Measurements from ENCODE around the gene RPN1. TPM values are rescaled to one million over a fixed set of nuclear protein-coding genes. Genes with fewer than 3 reads are reported as not detected.

The RPN1 gene
- total and polyA plus RNA-seq, 2 experiments from 2014 or later: 419 to 422 TPM

DNA sequence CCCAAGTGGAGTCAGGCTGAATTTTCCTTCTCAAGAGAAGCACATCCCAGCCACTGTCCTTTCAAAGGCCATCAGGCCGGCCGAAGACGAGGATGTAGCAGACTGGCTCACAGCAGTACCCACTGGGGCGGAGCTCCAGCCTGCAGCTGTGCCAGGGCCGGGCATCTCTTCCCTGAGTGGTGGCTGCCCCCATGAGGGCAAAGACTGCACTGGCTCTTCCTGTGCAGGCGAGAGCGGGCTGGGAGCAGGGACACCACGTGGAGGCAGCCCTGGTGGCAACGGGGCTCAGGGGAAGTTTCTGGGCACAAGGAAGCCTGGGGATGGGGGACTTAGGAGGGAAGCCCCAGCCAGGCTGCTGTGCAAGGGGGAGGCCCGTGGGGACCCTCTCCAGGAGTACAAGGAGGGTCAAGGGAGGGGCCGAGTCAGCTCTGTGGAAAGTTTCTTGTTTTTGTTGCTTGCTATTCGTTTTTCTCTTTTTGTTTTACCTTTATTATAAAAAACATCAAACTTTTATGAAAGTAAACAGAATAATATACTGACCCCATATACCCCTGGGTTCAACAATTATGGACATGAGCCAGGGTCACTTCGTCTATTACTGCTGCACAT, 66.1 kb downstream of the RPN1 start:
- H3K4me3 ChIP-seq: no peak overlapping the region
- H3K4me2 ChIP-seq: no peak overlapping the region
- H4K20me1 ChIP-seq (ENCODE audit: insufficient read depth, poor library complexity, severe bottlenecking): no peaks in the 10 kb centered on the region
- no peak overlapping the region for H3K27ac ChIP-seq
- DNase-seq (ENCODE audit: low spot score): peak; percentile 71
- H3K79me2 ChIP-seq: no peaks in the 10 kb centered on the region
- H3K9me2 ChIP-seq (replicated peaks; ENCODE audit: insufficient read depth): no peaks in the 10 kb centered on the region
- H3K36me3 ChIP-seq (replicated peaks; ENCODE audit: insufficient read depth, low read depth): no peaks in the 10 kb centered on the region
- no peaks in the 10 kb centered on the region for H3K4me1 ChIP-seq (ENCODE audit: insufficient read depth)
- H3K27me3 ChIP-seq: no peaks in the 10 kb centered on the region
- TF ChIP-seq, protein P1, sequence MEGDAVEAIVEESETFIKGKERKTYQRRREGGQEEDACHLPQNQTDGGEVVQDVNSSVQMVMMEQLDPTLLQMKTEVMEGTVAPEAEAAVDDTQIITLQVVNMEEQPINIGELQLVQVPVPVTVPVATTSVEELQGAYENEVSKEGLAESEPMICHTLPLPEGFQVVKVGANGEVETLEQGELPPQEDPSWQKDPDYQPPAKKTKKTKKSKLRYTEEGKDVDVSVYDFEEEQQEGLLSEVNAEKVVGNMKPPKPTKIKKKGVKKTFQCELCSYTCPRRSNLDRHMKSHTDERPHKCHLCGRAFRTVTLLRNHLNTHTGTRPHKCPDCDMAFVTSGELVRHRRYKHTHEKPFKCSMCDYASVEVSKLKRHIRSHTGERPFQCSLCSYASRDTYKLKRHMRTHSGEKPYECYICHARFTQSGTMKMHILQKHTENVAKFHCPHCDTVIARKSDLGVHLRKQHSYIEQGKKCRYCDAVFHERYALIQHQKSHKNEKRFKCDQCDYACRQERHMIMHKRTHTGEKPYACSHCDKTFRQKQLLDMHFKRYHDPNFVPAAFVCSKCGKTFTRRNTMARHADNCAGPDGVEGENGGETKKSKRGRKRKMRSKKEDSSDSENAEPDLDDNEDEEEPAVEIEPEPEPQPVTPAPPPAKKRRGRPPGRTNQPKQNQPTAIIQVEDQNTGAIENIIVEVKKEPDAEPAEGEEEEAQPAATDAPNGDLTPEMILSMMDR (IDR thresholded peaks at IDR 0.05; ENCODE audit: poor library complexity): peak; percentile 57
- TF ChIP-seq EZH2phosphoT487 (IDR thresholded peaks at IDR 0.05; ENCODE audit: low read depth, severe bottlenecking, unreplicated experiment): no peak
- no peaks in the 10 kb centered on the region for H3K9me3 ChIP-seq (ENCODE audit: low read depth)
- 35% methylated on average over 11 of the region's 13 CpGs for WGBS (ENCODE audit: low lambda C conversion rate, missing lambda C conversion rate)
- H2AFZ ChIP-seq: no peak overlapping the region

- no peaks in the 10 kb centered on the region for H4K20me1 ChIP-seq (ENCODE audit: insufficient read depth, poor library complexity, severe bottlenecking)
- no peaks in the 10 kb centered on the region for H3K9me2 ChIP-seq (replicated peaks; ENCODE audit: insufficient read depth)
- H3K36me3 ChIP-seq (replicated peaks; ENCODE audit: insufficient read depth, low read depth): no peaks in the 10 kb centered on the region
- no peak overlapping the region for H3K27ac ChIP-seq
- H3K79me2 ChIP-seq: no peaks in the 10 kb centered on the region
- no peak for DNase-seq (ENCODE audit: low spot score)
- H3K4me3 ChIP-seq: no peak overlapping the region
- no peak overlapping the region for H2AFZ ChIP-seq
- TF ChIP-seq, protein P1 (IDR thresholded peaks at IDR 0.05; ENCODE audit: poor library complexity): no peak
- TF ChIP-seq EZH2phosphoT487 (IDR thresholded peaks at IDR 0.05; ENCODE audit: low read depth, severe bottlenecking, unreplicated experiment) (no peak), EZH2 (IDR thresholded peaks at IDR 0.05; ENCODE audit: borderline replicate concordance) (no peak)
- no peaks in the 10 kb centered on the region for H3K4me1 ChIP-seq (ENCODE audit: insufficient read depth)
- no peak overlapping the region for H3K4me2 ChIP-seq
- no peaks in the 10 kb centered on the region for H3K27me3 ChIP-seq
- no peaks in the 10 kb centered on the region for H3K9me3 ChIP-seq (ENCODE audit: low read depth)
Observed at GRCh38 chr3:128581566-128581965, 69.1 kb downstream of the RPN1 start.

DNA sequence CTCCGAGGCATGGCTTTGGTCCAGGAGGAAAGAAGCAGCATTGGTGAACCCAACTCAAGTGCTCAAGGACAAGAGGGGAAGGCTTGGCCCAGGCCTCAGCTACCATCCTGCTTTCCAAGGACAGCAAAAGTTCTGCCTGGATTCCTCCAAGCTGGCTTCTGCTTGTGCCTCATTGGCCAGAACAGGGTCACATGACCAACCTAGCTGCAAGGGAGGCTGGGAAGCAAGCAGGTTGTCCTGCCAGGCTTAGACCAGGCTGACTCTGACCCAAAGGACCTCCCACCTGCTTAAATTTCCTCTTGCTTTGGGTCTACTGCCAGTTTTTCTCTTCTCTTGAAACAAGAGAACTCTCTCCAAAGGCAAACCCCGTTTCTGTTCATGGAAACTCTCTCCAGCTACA, 70.7 kb downstream of the RPN1 start:
- 98% methylated on average over 2 of the region's 2 CpGs for WGBS (ENCODE audit: low lambda C conversion rate, missing lambda C conversion rate)
- Histone ChIP-seq H4K20me1 (ENCODE audit: insufficient read depth, poor library complexity, severe bottlenecking) (no peaks in the 10 kb centered on the region), H3K27ac (no peak overlapping the region), H2AFZ (no peak overlapping the region), H3K27me3 (no peaks in the 10 kb centered on the region), H3K4me2 (no peak overlapping the region), H3K9me2 (replicated peaks; ENCODE audit: insufficient read depth) (no peaks in the 10 kb centered on the region), H3K4me3 (no peak overlapping the region), H3K4me1 (ENCODE audit: insufficient read depth) (no peaks in the 10 kb centered on the region), H3K79me2 (no peaks in the 10 kb centered on the region), H3K36me3 (replicated peaks; ENCODE audit: insufficient read depth, low read depth) (no peaks in the 10 kb centered on the region), H3K9me3 (ENCODE audit: low read depth) (no peaks in the 10 kb centered on the region)
- no peak for DNase-seq (ENCODE audit: low spot score)
- TF ChIP-seq, protein P1 (IDR thresholded peaks at IDR 0.05; ENCODE audit: poor library complexity): no peak
- TF ChIP-seq EZH2phosphoT487 (IDR thresholded peaks at IDR 0.05; ENCODE audit: low read depth, severe bottlenecking, unreplicated experiment): no peak
- no peak for TF ChIP-seq EZH2 (IDR thresholded peaks at IDR 0.05; ENCODE audit: borderline replicate concordance)

- WGBS (ENCODE audit: low lambda C conversion rate, missing lambda C conversion rate): 77% methylated on average over 9 of the region's 9 CpGs
- H4K20me1 ChIP-seq (ENCODE audit: insufficient read depth, poor library complexity, severe bottlenecking): no peaks in the 10 kb centered on the region
- no peaks in the 10 kb centered on the region for H3K36me3 ChIP-seq (replicated peaks; ENCODE audit: insufficient read depth, low read depth)
- H3K4me2 ChIP-seq: no peak overlapping the region
- no peak overlapping the region for H3K27ac ChIP-seq
- H3K27me3 ChIP-seq: no peaks in the 10 kb centered on the region
- H3K4me1 ChIP-seq (ENCODE audit: insufficient read depth): no peaks in the 10 kb centered on the region
- H2AFZ ChIP-seq: no peak overlapping the region
- no peaks in the 10 kb centered on the region for H3K79me2 ChIP-seq
- no peak for DNase-seq (ENCODE audit: low spot score)
- H3K9me2 ChIP-seq (replicated peaks; ENCODE audit: insufficient read depth): no peaks in the 10 kb centered on the region
- no peak overlapping the region for H3K4me3 ChIP-seq
- TF ChIP-seq, protein P1 (IDR thresholded peaks at IDR 0.05; ENCODE audit: poor library complexity): no peak
- TF ChIP-seq EZH2phosphoT487 (IDR thresholded peaks at IDR 0.05; ENCODE audit: low read depth, severe bottlenecking, unreplicated experiment): no peak
- no peak for TF ChIP-seq EZH2 (IDR thresholded peaks at IDR 0.05; ENCODE audit: borderline replicate concordance)
- no peaks in the 10 kb centered on the region for H3K9me3 ChIP-seq (ENCODE audit: low read depth)
Observed at GRCh38 chr3:128578346-128578745, 72.3 kb downstream of the RPN1 start.
